Neural progenitor cell (in vitro differentiated cells): ENCODE data around the gene TMEM41B. TPM values are rescaled to one million over a fixed set of nuclear protein-coding genes. Genes with fewer than 3 reads are reported as not detected.

Source experiments
- DNase-seq: peaks from one replicate; pipeline ENCODE4 v3.0.0-alpha.2; 2016; ENCODE audit warnings: low spot score
- H2AFZ ChIP-seq: fragments of 200-600 bp; sonication (generic); replicated peaks from 2 replicates; pipeline ENCODE4 v1.6.1; 2016; ENCODE audit warnings: antibody characterized with exemption
- H3F3A ChIP-seq: fragments of 200-600 bp; sonication (generic); 2 replicates; pipeline ENCODE4 v1.6.1; 2016; ENCODE audit warnings: antibody characterized with exemption, low read depth
- H3K27ac ChIP-seq: fragments of 200-600 bp; sonication (generic); 2 replicates; pipeline ENCODE4 v1.5.1; 2016; ENCODE audit warnings: mild to moderate bottlenecking
- H3K27me3 ChIP-seq: fragments of 200-600 bp; sonication (generic); 2 replicates; pipeline ENCODE4 v1.6.1; 2016; ENCODE audit warnings: mild to moderate bottlenecking, moderate library complexity
- H3K36me3 ChIP-seq: fragments of 200-600 bp; sonication (generic); 2 replicates; pipeline ENCODE4 v1.5.1; 2016
- H3K4me1 ChIP-seq: fragments of 200-600 bp; sonication (generic); 2 replicates; pipeline ENCODE4 v1.6.1; 2016; ENCODE audit warnings: mixed run types
- H3K4me2 ChIP-seq: fragments of 200-600 bp; sonication (generic); 2 replicates; pipeline ENCODE4 v1.6.1; 2016
- H3K4me3 ChIP-seq: fragments of 200-600 bp; sonication (generic); 2 replicates; pipeline ENCODE4 v1.5.1; 2016
- H3K79me2 ChIP-seq: fragments of 200-600 bp; sonication (generic); 2 replicates; pipeline ENCODE4 v1.6.1; 2016; ENCODE audit warnings: low read depth
- H3K9ac ChIP-seq: fragments of 200-600 bp; sonication (generic); 2 replicates; pipeline ENCODE4 v1.6.1; 2016
- H3K9me3 ChIP-seq: fragments of 200-600 bp; sonication (generic); 2 replicates; pipeline ENCODE4 v1.5.1; 2016; ENCODE audit warnings: low read depth
- H4K20me1 ChIP-seq: fragments of 200-600 bp; sonication (generic); 2 replicates; pipeline ENCODE4 v1.6.1; 2016; ENCODE audit warnings: low read depth
- H3K27ac Mint-ChIP-seq: 3 replicates; pipeline ENCODE4 v1.8.0; 2021; ENCODE audit warnings: mixed read lengths
- H3K27me3 Mint-ChIP-seq: 2 replicates; pipeline ENCODE4 v1.8.0; 2022; ENCODE audit warnings: low read depth, mild to moderate bottlenecking, inconsistent platforms, moderate library complexity, mixed read lengths; ENCODE audit not compliant: insufficient read depth
- H3K36me3 Mint-ChIP-seq: 3 replicates; pipeline ENCODE4 v1.8.0; 2021; ENCODE audit warnings: mixed read lengths
- H3K4me1 Mint-ChIP-seq: 3 replicates; pipeline ENCODE4 v1.8.0; 2021; ENCODE audit warnings: mixed read lengths
- H3K4me3 Mint-ChIP-seq: 3 replicates; pipeline ENCODE4 v1.8.0; 2021; ENCODE audit warnings: mild to moderate bottlenecking, moderate library complexity, mixed read lengths
- H3K9me3 Mint-ChIP-seq: 3 replicates; pipeline ENCODE4 v1.8.0; 2020; ENCODE audit warnings: mixed read lengths
- CTCF ChIP-seq: fragments of 200-600 bp; sonication (generic); IDR thresholded peaks from 2 replicates; pipeline ENCODE4 v1.5.1; 2017; ENCODE audit warnings: antibody characterized with exemption, mild to moderate bottlenecking
- EZH2 ChIP-seq: fragments of 200-600 bp; sonication (generic); IDR thresholded peaks from 2 replicates; pipeline ENCODE4 v1.6.1; 2017; ENCODE audit warnings: antibody characterized with exemption, mild to moderate bottlenecking, moderate library complexity
- EZH2phosphoT487 ChIP-seq: fragments of 200-600 bp; sonication (generic); IDR thresholded peaks from 2 replicates; pipeline ENCODE4 v1.6.1; 2017; ENCODE audit warnings: antibody characterized with exemption
- total RNA-seq: library from RNA; depleted of rRNA; stranded (reverse); fragments of >200 nt; gene quantifications from 2 replicates; pipeline ENCODE4 v1.2.3, GENCODE V29; 2015; ENCODE audit warnings: low replicate concordance

Gene TMEM41B
- total RNA-seq, 1 donor from 2014 or later, result 82.4 TPM

- no peak overlapping the region for H3K27ac Mint-ChIP-seq
- peaks cover 2% of the 10 kb centered on the region for H3K36me3 Mint-ChIP-seq
- H3K9ac ChIP-seq, result no peak overlapping the region
Measured at GRCh38 chr11:9274499-9275258, 39.7 kb downstream of the TMEM41B start.

GRCh38 chr11:9273376-9274336 lies 40.7 kb downstream of the TMEM41B start:
- no peaks in the 10 kb centered on the region for H3K79me2 ChIP-seq
- peaks cover 2% of the 10 kb centered on the region for H3K36me3 Mint-ChIP-seq
- H4K20me1 ChIP-seq, result no peaks in the 10 kb centered on the region
- DNase-seq, result no peak
- no peaks in the 10 kb centered on the region for H3F3A ChIP-seq
- H3K27me3 ChIP-seq, result no peaks in the 10 kb centered on the region
- H3K27ac ChIP-seq, result no peak overlapping the region
- H3K4me3 ChIP-seq, result no peak overlapping the region
- no peak overlapping the region for H2AFZ ChIP-seq
- no peak overlapping the region for H3K4me3 Mint-ChIP-seq
- H3K4me2 ChIP-seq, result no peak overlapping the region
- no peaks in the 10 kb centered on the region for H3K9me3 ChIP-seq
- H3K27me3 Mint-ChIP-seq, result no peaks in the 10 kb centered on the region
- no peaks in the 10 kb centered on the region for H3K4me1 ChIP-seq
- H3K27ac Mint-ChIP-seq, result no peak overlapping the region
- peaks cover 7% of the 10 kb centered on the region for H3K4me1 Mint-ChIP-seq
- H3K9me3 Mint-ChIP-seq, result no peaks in the 10 kb centered on the region
- no peak for TF ChIP-seq EZH2
- no peak for TF ChIP-seq EZH2phosphoT487
- no peak for TF ChIP-seq CTCF
- no peaks in the 10 kb centered on the region for H3K36me3 ChIP-seq
- H3K9ac ChIP-seq, result no peak overlapping the region

More at GRCh38 chr11:9274499-9275258, 39.7 kb downstream of the TMEM41B start:
- Histone ChIP-seq H3K4me3 (no peak overlapping the region), H3K27ac (no peak overlapping the region), H3F3A (no peaks in the 10 kb centered on the region), H3K4me2 (no peak overlapping the region), H3K4me1 (no peaks in the 10 kb centered on the region), H3K36me3 (no peaks in the 10 kb centered on the region), H3K27me3 (no peaks in the 10 kb centered on the region), H2AFZ (no peak overlapping the region), H3K79me2 (no peaks in the 10 kb centered on the region), H4K20me1 (no peaks in the 10 kb centered on the region), H3K9me3 (no peaks in the 10 kb centered on the region)
- Mint-ChIP-seq H3K4me3 (no peak overlapping the region), H3K9me3 (no peaks in the 10 kb centered on the region), H3K4me1 (peaks cover 2% of the 10 kb centered on the region), H3K27me3 (peaks cover 2% of the 10 kb centered on the region)
- DNase-seq, result no peak
- TF ChIP-seq CTCF (no peak), EZH2 (no peak), EZH2phosphoT487 (no peak)

GRCh38 chr11:9269492-9270013 lies 44.8 kb downstream of the TMEM41B start:
- Histone ChIP-seq H3F3A (peaks cover 15% of the 10 kb centered on the region), H4K20me1 (no peaks in the 10 kb centered on the region), H3K27me3 (no peaks in the 10 kb centered on the region), H3K79me2 (peaks cover 3% of the 10 kb centered on the region), H3K4me1 (no peaks in the 10 kb centered on the region), H3K9me3 (no peaks in the 10 kb centered on the region), H3K4me2 (no peak overlapping the region), H3K27ac (no peak overlapping the region), H3K9ac (no peak overlapping the region), H2AFZ (no peak overlapping the region), H3K36me3 (no peaks in the 10 kb centered on the region), H3K4me3 (no peak overlapping the region)
- no peak for DNase-seq
- TF ChIP-seq EZH2phosphoT487 (no peak), CTCF (no peak), EZH2 (no peak)
- Mint-ChIP-seq H3K27me3 (peaks cover 3% of the 10 kb centered on the region), H3K9me3 (no peaks in the 10 kb centered on the region), H3K27ac (no peak overlapping the region), H3K4me1 (peaks cover 12% of the 10 kb centered on the region), H3K36me3 (no peaks in the 10 kb centered on the region), H3K4me3 (no peak overlapping the region)
